HFFc6 (cell line): ENCODE measurements around the gene CCP110. TPM values are rescaled to one million over a fixed set of nuclear protein-coding genes. Genes with fewer than 3 reads are reported as not detected.
"Not testable (repeated sequence)": the region's sequence is repeated elsewhere in the genome, so short reads cannot be mapped to it uniquely, and the experiment has no call there.

Experiments used
- DNase-seq: peaks from one replicate; pipeline ENCODE4 v3.0.0-alpha.2; 2018
- H3K27ac Mint-ChIP-seq: 2 replicates; pipeline ENCODE4 v1.8.0; 2020; ENCODE audit warnings: mild to moderate bottlenecking, mixed read lengths
- H3K27me3 Mint-ChIP-seq: 2 replicates; pipeline ENCODE4 v1.8.0; 2021; ENCODE audit warnings: mild to moderate bottlenecking, moderate library complexity, mixed read lengths; ENCODE audit not compliant: insufficient read depth
- H3K36me3 Mint-ChIP-seq: 2 replicates; pipeline ENCODE4 v1.8.0; 2021; ENCODE audit warnings: low read depth, mixed read lengths
- H3K4me1 Mint-ChIP-seq: 2 replicates; pipeline ENCODE4 v1.8.0; 2020; ENCODE audit warnings: low read depth, mixed read lengths
- H3K4me3 Mint-ChIP-seq: 2 replicates; pipeline ENCODE4 v1.8.0; 2020; ENCODE audit warnings: mild to moderate bottlenecking, moderate library complexity, mixed read lengths
- H3K9me3 Mint-ChIP-seq: 2 replicates; pipeline ENCODE4 v1.8.0; 2020; ENCODE audit warnings: mild to moderate bottlenecking, mixed read lengths
- CTCF ChIP-seq: fragments of 200-600 bp; sonication (generic); IDR thresholded peaks from 2 replicates; pipeline ENCODE4 v1.5.0; 2021; ENCODE audit warnings: antibody characterized with exemption, mild to moderate bottlenecking
- total RNA-seq, 6 experiments: library from RNA; stranded (reverse); fragmentation: NEBNext Ultra II Directional; extraction: Animal tissue kit (Norgen Biotek cat#: 25700); gene quantifications; 2 replicates in 1 of 6; 3 replicates in 5 of 6; pipeline ENCODE4 v1.2.3, GENCODE V29; 2021

The CCP110 gene
- total RNA-seq, 6 experiments from 2014 or later = 12.7 to 18.2 (median 16.5) TPM

- no peaks in the 10 kb centered on the region for H3K9me3 Mint-ChIP-seq
- TF ChIP-seq CTCF = no peak
- no peaks in the 10 kb centered on the region for H3K4me1 Mint-ChIP-seq
- no peak overlapping the region for H3K27ac Mint-ChIP-seq
- DNase-seq = no peak
- peaks cover 24% of the 10 kb centered on the region for H3K36me3 Mint-ChIP-seq
- no peaks in the 10 kb centered on the region for H3K27me3 Mint-ChIP-seq
- H3K4me3 Mint-ChIP-seq = no peak overlapping the region
Measured at GRCh38 chr16:19532601-19533000, 8.9 kb downstream of the CCP110 start.

- H3K9me3 Mint-ChIP-seq = no peaks in the 10 kb centered on the region
- H3K27me3 Mint-ChIP-seq = peaks cover 2% of the 10 kb centered on the region; the same call in 1 of the 2 replicates
Measured at GRCh38 chr16:19540241-19540970, 16.7 kb downstream of the CCP110 start.

GRCh38 chr16:19542138-19542821 lies 18.5 kb downstream of the CCP110 start:
- DNase-seq = no peak
- no peak for TF ChIP-seq CTCF
- Mint-ChIP-seq H3K4me3 (no peak overlapping the region), H3K4me1 (no peaks in the 10 kb centered on the region), H3K36me3 (peaks cover 30% of the 10 kb centered on the region), H3K27ac (no peak overlapping the region), H3K27me3 (peaks cover 2% of the 10 kb centered on the region; the same call in 1 of the 2 replicates), H3K9me3 (no peaks in the 10 kb centered on the region)

More at GRCh38 chr16:19540241-19540970, 16.7 kb downstream of the CCP110 start:
- no peak for TF ChIP-seq CTCF
- Mint-ChIP-seq H3K36me3 (peaks cover 43% of the 10 kb centered on the region), H3K27ac (no peak overlapping the region), H3K4me3 (no peak overlapping the region), H3K4me1 (no peaks in the 10 kb centered on the region)
- DNase-seq = no peak

GRCh38 chr16:19543278-19543996 lies 19.7 kb downstream of the CCP110 start:
- H3K27ac Mint-ChIP-seq, H3K27me3 Mint-ChIP-seq, H3K9me3 Mint-ChIP-seq, H3K4me1 Mint-ChIP-seq, H3K4me3 Mint-ChIP-seq, DNase-seq: not testable (repeated sequence)
- peaks cover 30% of the 10 kb centered on the region for H3K36me3 Mint-ChIP-seq

GRCh38 chr16:19548144-19548543 lies 24.4 kb downstream of the CCP110 start:
- Mint-ChIP-seq H3K36me3 (peaks cover 12% of the 10 kb centered on the region), H3K4me1 (no peaks in the 10 kb centered on the region), H3K9me3 (no peaks in the 10 kb centered on the region), H3K27ac (no peak overlapping the region), H3K4me3 (no peak overlapping the region), H3K27me3 (no peaks in the 10 kb centered on the region)
- no peak for DNase-seq
- no peak for TF ChIP-seq CTCF
